Gastrocnemius medialis (tissue), 4 donors: Measurements from ENCODE around the gene PKIB.

Experiments
- CTCF ChIP-seq, 5 experiments: fragments of 450-650 bp in 3 of 5; fragments of 200-600 bp in 2 of 5; sonication (generic) in 2 of 5; IDR thresholded peaks in 4 of 5; conservative IDR thresholded peaks in 1 of 5; 1 replicate in 4 of 5; 2 replicates in 1 of 5; pipeline ENCODE4 v1.5.1; 2016 to 2019; ENCODE audit warnings: antibody characterized with exemption in 5 of 5, mild to moderate bottlenecking in 3 of 5, moderate library complexity in 3 of 5
- POLR2A ChIP-seq, 2 donors: fragments of 450-650 bp; IDR thresholded peaks; one replicate each; pipeline ENCODE4 v1.6.1; 2017; ENCODE audit warnings: antibody characterized with exemption in 2 of 2, mild to moderate bottlenecking in 2 of 2, moderate library complexity in 2 of 2

GRCh38 chr6:122589115-122589514 is 21.1 kb upstream of the PKIB start:
- TF ChIP-seq POLR2A (IDR thresholded peaks at IDR 0.05) (no peak), CTCF (IDR thresholded peaks at IDR 0.05 in 4 of 5, conservative IDR thresholded peaks at IDR 0.05 in 1 of 5) (no peak)
